Upper lobe of left lung (tissue), 6 donors: ENCODE results near the gene SVBP. TPM values are rescaled to one million over a fixed set of nuclear protein-coding genes. Genes with fewer than 3 reads are reported as not detected.
"Not testable (repeated sequence)": the region's sequence is repeated elsewhere in the genome, so short reads cannot be mapped to it uniquely, and the experiment has no call there.

Experiments used
- ATAC-seq, 2 donors: fragments of 200-7000 bp; cut with Tn5 transposase; one replicate each; pipeline ENCODE4 v1.9.1; 2022; ENCODE audit warnings: mild to moderate bottlenecking in 2 of 2, moderate library complexity in 2 of 2; ENCODE audit not compliant: low FRiP score in 2 of 2
- DNase-seq, 2 donors: peaks; one replicate each; pipeline ENCODE4 v3.0.0-alpha.2; 2019 to 2020
- H3K27ac ChIP-seq, 4 donors: fragments of 200-600 bp; sonication (generic); one replicate each; pipeline ENCODE4 v1.5.1; 2016 to 2019
- H3K27me3 ChIP-seq, 4 donors: fragments of 200-600 bp; sonication (generic); one replicate each; pipeline ENCODE4 v1.5.1; 2017 to 2019
- H3K36me3 ChIP-seq, 4 donors: fragments of 200-600 bp; sonication (generic); one replicate each; pipeline ENCODE4 v1.5.1; 2016 to 2019
- H3K4me1 ChIP-seq, 4 donors: fragments of 200-600 bp; sonication (generic); one replicate each; pipeline ENCODE4 v1.5.1; 2018 to 2019
- H3K4me3 ChIP-seq, 4 donors: fragments of 200-600 bp; sonication (generic); one replicate each; pipeline ENCODE4 v1.5.1; 2017 to 2019; ENCODE audit warnings: mild to moderate bottlenecking in 2 of 4, moderate library complexity in 1 of 4
- H3K9me3 ChIP-seq, 4 donors: fragments of 200-600 bp; sonication (generic); one replicate each; pipeline ENCODE4 v1.5.1; 2018 to 2019
- CTCF ChIP-seq, 6 experiments: fragments of 450-650 bp in 4 of 6; fragments of 200-600 bp in 2 of 6; sonication (generic) in 2 of 6; IDR thresholded peaks; one replicate each; pipeline ENCODE4 v1.5.1; 2016 to 2019; ENCODE audit warnings: antibody characterized with exemption in 6 of 6
- EP300 ChIP-seq, 4 donors: sonication (generic); formaldehyde crosslinking; IDR thresholded peaks; one replicate each; pipeline ENCODE4 v1.5.1; 2017; ENCODE audit warnings: antibody characterized with exemption in 4 of 4, control low read depth in 2 of 4
- POLR2A ChIP-seq, 4 donors: fragments of 450-650 bp; IDR thresholded peaks; one replicate each; pipeline ENCODE4 v1.5.1; 2016 to 2017; ENCODE audit warnings: antibody characterized with exemption in 4 of 4, mild to moderate bottlenecking in 2 of 4
- POLR2AphosphoS5 ChIP-seq, 2 donors: sonication (generic); formaldehyde crosslinking; IDR thresholded peaks; one replicate each; pipeline ENCODE4 v1.5.1; 2017; ENCODE audit warnings: antibody characterized with exemption in 2 of 2
- WGBS, 2 donors: methylation state at CpG; one replicate each; pipeline ENCODE4 v1.1.5; 2017 to 2018; 5-methylcytosine and 5-hydroxymethylcytosine counted together
- total RNA-seq, 6 donors: library from RNA; depleted of rRNA in 4 of 6; stranded (reverse); fragments of >200 nt in 4 of 6; gene quantifications; one replicate each; pipeline versions ENCODE4 v1.1.0 to v1.2.1, GENCODE V29; 2016 to 2021
- donor health status: DM: no; HTN: no; CAD: no; lungs with moderate emphysema.
- donor health status: DM: no; HTN: yes; CAD: no; lungs with severe emphysema.

Gene SVBP
- total RNA-seq, 6 donors from 2014 or later = 5.9 to 32.5 (median 15.4) TPM

GRCh38 chr1:42820813-42821212 is 3.6 kb upstream of the SVBP start:
- no peaks in the 10 kb centered on the region for H3K36me3 ChIP-seq
- no peaks in the 10 kb centered on the region for H3K9me3 ChIP-seq
- H3K27ac ChIP-seq = no peak overlapping the region
- H3K4me1 ChIP-seq = peaks cover 20 to 30% (median 25%) of the 10 kb centered on the region in 4 donors
- H3K27me3 ChIP-seq = no peaks in the 10 kb centered on the region
- TF ChIP-seq CTCF (IDR thresholded peaks at IDR 0.05) (no peak), POLR2A (IDR thresholded peaks at IDR 0.05) (no peak), EP300 (IDR thresholded peaks at IDR 0.05) (no peak), POLR2AphosphoS5 (IDR thresholded peaks at IDR 0.05) (no peak)
- 79 to 100% methylated on average over 1 of the region's 1 CpG for WGBS, 2 donors
- no peak overlapping the region for H3K4me3 ChIP-seq
- DNase-seq (no peak), ATAC-seq (no peak)

- Histone ChIP-seq H3K36me3 (no peaks in the 10 kb centered on the region), H3K9me3 (no peaks in the 10 kb centered on the region), H3K27me3 (no peaks in the 10 kb centered on the region), H3K4me3 (peak overlapping the region in 2 of 4 donors; percentile 63 to 75), H3K27ac (peak overlapping the region in 1 of 4 donors; percentile 98), H3K4me1 (peaks cover 20 to 30% (median 26%) of the 10 kb centered on the region in 4 donors)
- TF ChIP-seq EP300 (IDR thresholded peaks at IDR 0.05) = no peak
- no peak for TF ChIP-seq POLR2A (IDR thresholded peaks at IDR 0.05)
- no peak for TF ChIP-seq POLR2AphosphoS5 (IDR thresholded peaks at IDR 0.05)
- no peak for TF ChIP-seq CTCF (IDR thresholded peaks at IDR 0.05)
- WGBS, 2 donors = 95% methylated on average over 3 of the region's 3 CpGs
- DNase-seq = no peak
- ATAC-seq = no peak
Measured at GRCh38 chr1:42817976-42818375, 779 bp upstream of the SVBP start.

GRCh38 chr1:42817440-42817767 is 207 bp upstream of the SVBP start:
- H3K4me1 ChIP-seq = peaks cover 17 to 30% (median 23%) of the 10 kb centered on the region in 4 donors
- DNase-seq (no peak), ATAC-seq (no peak)
- no peaks in the 10 kb centered on the region for H3K36me3 ChIP-seq
- peak overlapping the region; percentile 34 to 75 (median 66) for H3K4me3 ChIP-seq
- TF ChIP-seq POLR2AphosphoS5 (IDR thresholded peaks at IDR 0.05) = no peak
- no peak for TF ChIP-seq CTCF (IDR thresholded peaks at IDR 0.05)
- TF ChIP-seq EP300 (IDR thresholded peaks at IDR 0.05) = no peak
- TF ChIP-seq POLR2A (IDR thresholded peaks at IDR 0.05) = no peak
- no peaks in the 10 kb centered on the region for H3K9me3 ChIP-seq
- H3K27ac ChIP-seq = peak overlapping the region; percentile 97 to 98 (median 98)
- WGBS, 2 donors = 0 to 2% methylated on average over 8 to 11 of the region's 13 CpGs
- H3K27me3 ChIP-seq = no peaks in the 10 kb centered on the region

GRCh38 chr1:42815941-42816584 is 1.1 kb downstream of the SVBP start:
- peak in 1 of 2 donors; percentile 9 for ATAC-seq
- Histone ChIP-seq H3K27me3 (no peaks in the 10 kb centered on the region), H3K9me3 (no peaks in the 10 kb centered on the region), H3K4me3 (peak overlapping the region in 3 of 4 donors; percentile 63 to 75 (median 68)), H3K27ac (peak overlapping the region; percentile 97 to 98 (median 98)), H3K36me3 (peaks cover 0 to 3% (median 0%) of the 10 kb centered on the region in 4 donors), H3K4me1 (peaks cover 17 to 26% (median 20%) of the 10 kb centered on the region in 4 donors)
- TF ChIP-seq EP300 (IDR thresholded peaks at IDR 0.05) (no peak), POLR2AphosphoS5 (IDR thresholded peaks at IDR 0.05) (no peak), POLR2A (IDR thresholded peaks at IDR 0.05) (no peak), CTCF (IDR thresholded peaks at IDR 0.05) (no peak)
- WGBS, 2 donors = 28 to 30% methylated on average over 7 of the region's 7 CpGs
- DNase-seq = no peak

GRCh38 chr1:42814815-42815214 is 2.4 kb downstream of the SVBP start:
- peaks cover 17 to 26% (median 20%) of the 10 kb centered on the region in 4 donors for H3K4me1 ChIP-seq
- H3K36me3 ChIP-seq, ATAC-seq, H3K27me3 ChIP-seq, H3K27ac ChIP-seq, H3K4me3 ChIP-seq, H3K9me3 ChIP-seq, DNase-seq: not testable (repeated sequence)
- 90 to 100% methylated on average over 3 of the region's 3 CpGs for WGBS, 2 donors
